Duodenal mucosa (tissue), 2 donors: ENCODE results near the gene SLC17A2.

Source experiments
- H3K27ac ChIP-seq: one replicate; pipeline ENCODE4 v1.7.0; 2013; ENCODE audit warnings: low read depth, low read length
- H3K27me3 ChIP-seq, 2 donors: one replicate each; pipeline ENCODE4 v1.7.0; 2013; ENCODE audit warnings: low read length in 2 of 2, control low read depth in 1 of 2; ENCODE audit not compliant: insufficient read depth in 2 of 2, control insufficient read depth in 1 of 2
- H3K36me3 ChIP-seq, 2 donors: one replicate each; pipeline ENCODE4 v1.7.0; 2013; ENCODE audit warnings: low read length in 2 of 2, control low read depth in 1 of 2; ENCODE audit not compliant: insufficient read depth in 2 of 2, control insufficient read depth in 1 of 2
- H3K4me1 ChIP-seq, 2 donors: one replicate each; pipeline ENCODE4 v1.7.0; 2013; ENCODE audit warnings: low read length in 2 of 2, control low read depth in 1 of 2; ENCODE audit not compliant: insufficient read depth in 2 of 2, control insufficient read depth in 1 of 2
- H3K4me3 ChIP-seq, 2 donors: one replicate each; pipeline ENCODE4 v1.7.0; 2013; ENCODE audit warnings: low read length in 2 of 2, low read depth in 1 of 2
- H3K9ac ChIP-seq, 2 donors: one replicate each; pipeline ENCODE4 v1.7.0; 2013; ENCODE audit warnings: low read length in 2 of 2, low read depth in 1 of 2
- H3K9me3 ChIP-seq, 2 donors: one replicate each; pipeline ENCODE4 v1.7.0; 2013; ENCODE audit warnings: low read length in 2 of 2, control low read depth in 1 of 2; ENCODE audit not compliant: control insufficient read depth in 1 of 2

SLC17A2 gene

GRCh38 chr6:25889877-25890853 is 40.3 kb downstream of the SLC17A2 start:
- Histone ChIP-seq H3K36me3 (no peaks in the 10 kb centered on the region), H3K27ac (no peak overlapping the region), H3K4me1 (peaks cover 0 to 4% of the 10 kb centered on the region in 2 donors), H3K9me3 (no peaks in the 10 kb centered on the region), H3K4me3 (no peak overlapping the region), H3K27me3 (no peaks in the 10 kb centered on the region), H3K9ac (no peak overlapping the region)

- Histone ChIP-seq H3K27me3 (no peaks in the 10 kb centered on the region), H3K4me1 (peaks cover 0 to 4% of the 10 kb centered on the region in 2 donors), H3K4me3 (no peak overlapping the region), H3K9me3 (no peaks in the 10 kb centered on the region), H3K36me3 (no peaks in the 10 kb centered on the region), H3K27ac (no peak overlapping the region), H3K9ac (no peak overlapping the region)
Measured at GRCh38 chr6:25888626-25889025, 41.9 kb downstream of the SLC17A2 start.

GRCh38 chr6:25886066-25886465 is 44.4 kb downstream of the SLC17A2 start:
- Histone ChIP-seq H3K9me3 (no peaks in the 10 kb centered on the region), H3K9ac (no peak overlapping the region), H3K27ac (no peak overlapping the region), H3K4me3 (no peak overlapping the region), H3K4me1 (peaks cover 0 to 4% of the 10 kb centered on the region in 2 donors), H3K27me3 (no peaks in the 10 kb centered on the region), H3K36me3 (no peaks in the 10 kb centered on the region)

GRCh38 chr6:25883991-25884390 is 46.5 kb downstream of the SLC17A2 start:
- no peaks in the 10 kb centered on the region for H3K9me3 ChIP-seq
- H3K36me3 ChIP-seq = no peaks in the 10 kb centered on the region
- H3K4me3 ChIP-seq = no peak overlapping the region
- no peak overlapping the region for H3K27ac ChIP-seq
- H3K9ac ChIP-seq = no peak overlapping the region
- H3K4me1 ChIP-seq = no peaks in the 10 kb centered on the region
- H3K27me3 ChIP-seq = no peaks in the 10 kb centered on the region

- no peak overlapping the region for H3K27ac ChIP-seq
- H3K36me3 ChIP-seq = no peaks in the 10 kb centered on the region
- H3K4me3 ChIP-seq = no peak overlapping the region
- no peak overlapping the region for H3K9ac ChIP-seq
- H3K4me1 ChIP-seq = no peaks in the 10 kb centered on the region
- H3K27me3 ChIP-seq = no peaks in the 10 kb centered on the region
- no peaks in the 10 kb centered on the region for H3K9me3 ChIP-seq
Measured at GRCh38 chr6:25883536-25883935, 47.0 kb downstream of the SLC17A2 start.

- peak overlapping the region; percentile 37 for H3K4me3 ChIP-seq
- no peaks in the 10 kb centered on the region for H3K36me3 ChIP-seq
- no peaks in the 10 kb centered on the region for H3K4me1 ChIP-seq
- H3K27ac ChIP-seq = no peak overlapping the region
- no peak overlapping the region for H3K9ac ChIP-seq
- no peaks in the 10 kb centered on the region for H3K27me3 ChIP-seq
- no peaks in the 10 kb centered on the region for H3K9me3 ChIP-seq
Measured at GRCh38 chr6:25882051-25882496, 48.4 kb downstream of the SLC17A2 start.

GRCh38 chr6:25880601-25881000 is 49.9 kb downstream of the SLC17A2 start:
- no peak overlapping the region for H3K4me3 ChIP-seq
- no peak overlapping the region for H3K9ac ChIP-seq
- H3K27me3 ChIP-seq = peaks cover 0 to 5% of the 10 kb centered on the region in 2 donors
- no peaks in the 10 kb centered on the region for H3K4me1 ChIP-seq
- no peaks in the 10 kb centered on the region for H3K36me3 ChIP-seq
- no peaks in the 10 kb centered on the region for H3K9me3 ChIP-seq
- H3K27ac ChIP-seq = no peak overlapping the region

- H3K4me3 ChIP-seq = no peak overlapping the region
- no peaks in the 10 kb centered on the region for H3K9me3 ChIP-seq
- H3K27ac ChIP-seq = no peak overlapping the region
Measured at GRCh38 chr6:25878721-25879322, 51.7 kb downstream of the SLC17A2 start.

GRCh38 chr6:25875926-25876602 is 54.4 kb downstream of the SLC17A2 start:
- Histone ChIP-seq H3K9me3 (no peaks in the 10 kb centered on the region), H3K27ac (no peak overlapping the region), H3K9ac (no peak overlapping the region), H3K4me1 (no peaks in the 10 kb centered on the region), H3K36me3 (no peaks in the 10 kb centered on the region), H3K27me3 (peaks cover 0 to 5% of the 10 kb centered on the region in 2 donors), H3K4me3 (no peak overlapping the region)

More at GRCh38 chr6:25878721-25879322, 51.7 kb downstream of the SLC17A2 start:
- Histone ChIP-seq H3K4me1 (no peaks in the 10 kb centered on the region), H3K36me3 (no peaks in the 10 kb centered on the region), H3K27me3 (peaks cover 0 to 5% of the 10 kb centered on the region in 2 donors), H3K9ac (no peak overlapping the region)

GRCh38 chr6:25875563-25875905 is 55.0 kb downstream of the SLC17A2 start:
- Histone ChIP-seq H3K36me3 (no peaks in the 10 kb centered on the region), H3K27me3 (peaks cover 0 to 5% of the 10 kb centered on the region in 2 donors), H3K4me1 (no peaks in the 10 kb centered on the region), H3K9me3 (no peaks in the 10 kb centered on the region), H3K9ac (no peak overlapping the region), H3K4me3 (no peak overlapping the region), H3K27ac (no peak overlapping the region)
